Smooth muscle cell (in vitro differentiated cells): Measurements from ENCODE around the gene LRRC4B. TPM values are rescaled to one million over a fixed set of nuclear protein-coding genes. Genes with fewer than 3 reads are reported as not detected.

Experiments
- DNase-seq: peaks from one replicate; lab custom pipeline; 2025; ENCODE audit not compliant: unreplicated experiment; lab: John Stamatoyannopoulos, UW
- H2AFZ ChIP-seq: fragments of 200-600 bp; sonication (generic); 2 replicates; pipeline ENCODE4 v1.6.0; 2016; ENCODE audit warnings: antibody characterized with exemption, low read depth, mild to moderate bottlenecking
- H3F3A ChIP-seq: fragments of 200-600 bp; sonication (generic); 2 replicates; pipeline ENCODE4 v1.6.0; 2017; ENCODE audit warnings: antibody characterized with exemption, low read depth
- H3K27ac ChIP-seq: fragments of 200-600 bp; sonication (generic); 2 replicates; pipeline ENCODE4 v1.5.1; 2016; ENCODE audit warnings: low read depth, mild to moderate bottlenecking
- H3K27me3 ChIP-seq: fragments of 200-600 bp; sonication (generic); 2 replicates; pipeline ENCODE4 v1.6.1; 2016; ENCODE audit warnings: low read depth, mild to moderate bottlenecking
- H3K36me3 ChIP-seq: fragments of 200-600 bp; sonication (generic); 2 replicates; pipeline ENCODE4 v1.5.1; 2016; ENCODE audit warnings: low read depth
- H3K4me1 ChIP-seq: fragments of 200-600 bp; sonication (generic); 2 replicates; pipeline ENCODE4 v1.5.1; 2016; ENCODE audit warnings: low read depth
- H3K4me2 ChIP-seq: fragments of 200-600 bp; sonication (generic); 2 replicates; pipeline ENCODE4 v1.6.0; 2016; ENCODE audit warnings: mild to moderate bottlenecking
- H3K4me3 ChIP-seq: fragments of 200-600 bp; sonication (generic); 2 replicates; pipeline ENCODE4 v1.5.1; 2016; ENCODE audit warnings: mild to moderate bottlenecking
- H3K79me2 ChIP-seq: fragments of 200-600 bp; sonication (generic); 2 replicates; pipeline ENCODE4 v1.6.0; 2016; ENCODE audit warnings: low read depth, mild to moderate bottlenecking
- H3K9ac ChIP-seq: fragments of 200-600 bp; sonication (generic); 2 replicates; pipeline ENCODE4 v1.6.0; 2016; ENCODE audit warnings: low read depth
- H3K9me3 ChIP-seq: fragments of 200-600 bp; sonication (generic); replicated peaks from 2 replicates; pipeline ENCODE4 v1.5.1; 2016; ENCODE audit warnings: low read depth
- H4K20me1 ChIP-seq: fragments of 200-600 bp; sonication (generic); 2 replicates; pipeline ENCODE4 v1.6.0; 2016; ENCODE audit warnings: low read depth
- WGBS: methylation state at CpG from one replicate; pipeline ENCODE4 v1.1.7; 2016; ENCODE audit warnings: low lambda C conversion rate; 5-methylcytosine and 5-hydroxymethylcytosine counted together
- polyA plus RNA-seq: library from polyadenylated mRNA; unstranded; fragments of >200 nt; fragmentation: Nextera tagmentation; extraction: Ambion mirVana; gene quantifications from 2 replicates; pipeline ENCODE4 v1.2.1, GENCODE V29; 2016
- total RNA-seq: library from RNA; depleted of rRNA; stranded (reverse); fragments of >200 nt; gene quantifications from 2 replicates; pipeline ENCODE4 v1.2.3, GENCODE V29; 2014
- TF ChIP-seq, protein P1 (sequence below): fragments of 200-600 bp; sonication (generic); IDR thresholded peaks from 2 replicates; pipeline ENCODE4 v1.5.1; 2017; ENCODE audit warnings: borderline replicate concordance, mild to moderate bottlenecking, antibody characterized with exemption; ENCODE audit not compliant: insufficient read depth, poor library complexity, severe bottlenecking

The LRRC4B gene
- total and polyA plus RNA-seq, 2 experiments from 2014 or later: 1.7 to 8.6 TPM

DNA sequence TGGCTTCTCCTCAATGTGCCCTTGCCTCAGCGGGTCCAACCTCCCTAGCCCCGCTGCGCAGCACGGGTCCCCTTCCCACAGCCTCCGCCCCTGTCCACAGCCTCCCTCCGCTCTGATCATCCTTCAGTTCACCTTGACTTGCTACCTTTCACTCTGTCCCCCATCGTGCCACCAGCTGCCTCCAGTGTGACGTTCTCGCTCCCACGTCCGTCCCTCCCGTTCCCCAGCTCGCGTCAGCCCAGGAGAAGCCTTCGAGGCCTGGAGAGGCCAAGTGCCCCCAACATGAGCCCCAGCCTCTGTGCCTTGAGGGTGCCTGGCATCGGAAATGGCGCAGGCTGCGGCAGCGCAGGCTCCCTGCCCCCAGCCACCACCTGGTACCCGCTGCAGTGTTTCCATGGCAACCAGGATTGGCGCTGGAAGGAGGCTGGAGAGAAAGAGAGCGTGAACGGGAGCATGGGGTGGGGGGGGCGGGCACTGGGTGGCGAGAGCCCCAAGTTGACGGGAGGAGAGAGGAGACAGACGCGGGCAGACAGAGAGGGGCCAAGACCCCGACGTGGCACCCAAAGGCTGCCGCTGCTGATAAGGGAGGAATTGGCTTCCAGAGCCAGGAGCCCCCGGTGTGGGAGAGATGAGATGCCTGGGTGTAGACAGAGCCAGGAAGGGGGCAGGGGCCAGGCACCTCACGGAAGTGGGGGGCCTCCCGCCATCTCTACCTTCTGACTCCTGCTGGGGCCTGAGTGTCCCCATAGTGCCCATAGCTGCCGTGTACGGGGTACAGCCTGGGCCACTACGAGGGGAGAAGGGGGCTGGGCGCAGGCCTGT is 53.7 kb downstream of the LRRC4B start:
- Histone ChIP-seq H3K4me1 (peaks cover 4% of the 10 kb centered on the region), H3K9ac (no peak overlapping the region), H3K36me3 (no peaks in the 10 kb centered on the region), H3K4me3 (no peak overlapping the region), H3K9me3 (no peaks in the 10 kb centered on the region), H3K27me3 (no peaks in the 10 kb centered on the region), H2AFZ (no peak overlapping the region), H4K20me1 (no peaks in the 10 kb centered on the region), H3K79me2 (no peaks in the 10 kb centered on the region), H3F3A (no peaks in the 10 kb centered on the region), H3K27ac (no peak overlapping the region), H3K4me2 (no peak overlapping the region)
- TF ChIP-seq, protein P1, sequence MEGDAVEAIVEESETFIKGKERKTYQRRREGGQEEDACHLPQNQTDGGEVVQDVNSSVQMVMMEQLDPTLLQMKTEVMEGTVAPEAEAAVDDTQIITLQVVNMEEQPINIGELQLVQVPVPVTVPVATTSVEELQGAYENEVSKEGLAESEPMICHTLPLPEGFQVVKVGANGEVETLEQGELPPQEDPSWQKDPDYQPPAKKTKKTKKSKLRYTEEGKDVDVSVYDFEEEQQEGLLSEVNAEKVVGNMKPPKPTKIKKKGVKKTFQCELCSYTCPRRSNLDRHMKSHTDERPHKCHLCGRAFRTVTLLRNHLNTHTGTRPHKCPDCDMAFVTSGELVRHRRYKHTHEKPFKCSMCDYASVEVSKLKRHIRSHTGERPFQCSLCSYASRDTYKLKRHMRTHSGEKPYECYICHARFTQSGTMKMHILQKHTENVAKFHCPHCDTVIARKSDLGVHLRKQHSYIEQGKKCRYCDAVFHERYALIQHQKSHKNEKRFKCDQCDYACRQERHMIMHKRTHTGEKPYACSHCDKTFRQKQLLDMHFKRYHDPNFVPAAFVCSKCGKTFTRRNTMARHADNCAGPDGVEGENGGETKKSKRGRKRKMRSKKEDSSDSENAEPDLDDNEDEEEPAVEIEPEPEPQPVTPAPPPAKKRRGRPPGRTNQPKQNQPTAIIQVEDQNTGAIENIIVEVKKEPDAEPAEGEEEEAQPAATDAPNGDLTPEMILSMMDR: no peak
- no peak for DNase-seq
- WGBS: 88% methylated on average over 30 of the region's 38 CpGs

DNA sequence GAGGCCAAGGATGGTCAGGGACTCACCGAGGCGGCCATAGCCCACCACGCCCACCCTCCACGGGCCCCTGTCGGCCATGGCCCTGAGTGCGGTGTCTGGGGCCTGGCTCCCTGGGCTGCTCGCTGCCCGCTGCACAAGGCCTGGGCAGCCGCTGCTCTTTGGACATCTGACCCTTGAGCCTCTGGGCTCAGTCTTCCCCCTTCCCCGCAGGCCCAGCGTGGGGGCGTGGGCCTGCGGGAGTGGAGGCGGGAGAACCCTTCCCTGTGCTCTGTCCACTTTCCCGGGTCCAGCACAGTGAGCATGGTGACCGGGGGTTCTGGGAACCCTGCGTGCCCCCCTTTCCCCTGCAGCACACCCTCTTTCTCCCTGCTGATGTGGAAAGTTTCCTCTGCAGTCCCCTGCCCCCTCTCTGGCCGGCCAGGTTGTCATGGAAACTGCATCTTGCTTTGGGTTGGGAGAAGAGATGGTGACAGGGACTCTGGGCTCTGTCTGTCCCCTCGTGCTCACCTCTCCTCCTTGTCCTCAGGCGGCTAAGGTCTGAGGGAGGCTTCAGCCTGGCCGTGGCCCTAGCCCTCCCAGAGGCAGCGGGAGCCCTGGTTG is 54.4 kb downstream of the LRRC4B start, which contains the start of gene ASPDH:
Gene ASPDH (minus strand): TSS at position 168 of the 600 bp plus-strand sequence. CDS start 90 bp downstream, at position 78.
- H3K36me3 ChIP-seq: no peaks in the 10 kb centered on the region
- H3K4me1 ChIP-seq: peaks cover 4% of the 10 kb centered on the region
- H3K79me2 ChIP-seq: no peaks in the 10 kb centered on the region
- no peaks in the 10 kb centered on the region for H3K27me3 ChIP-seq
- H2AFZ ChIP-seq: no peak within 1 kb of the TSS
- 73% methylated on average over 10 of the region's 22 CpGs for WGBS
- H3K27ac ChIP-seq: no peak within 1 kb of the TSS
- DNase-seq: no peak
- H3K9me3 ChIP-seq: no peaks in the 10 kb centered on the region
- TF ChIP-seq, protein P1: no peak
- H3K4me3 ChIP-seq: no peak within 1 kb of the TSS
- H3K4me2 ChIP-seq: no peak within 1 kb of the TSS
- H4K20me1 ChIP-seq: no peaks in the 10 kb centered on the region
- H3K9ac ChIP-seq: no peak within 1 kb of the TSS
- no peaks in the 10 kb centered on the region for H3F3A ChIP-seq

DNA sequence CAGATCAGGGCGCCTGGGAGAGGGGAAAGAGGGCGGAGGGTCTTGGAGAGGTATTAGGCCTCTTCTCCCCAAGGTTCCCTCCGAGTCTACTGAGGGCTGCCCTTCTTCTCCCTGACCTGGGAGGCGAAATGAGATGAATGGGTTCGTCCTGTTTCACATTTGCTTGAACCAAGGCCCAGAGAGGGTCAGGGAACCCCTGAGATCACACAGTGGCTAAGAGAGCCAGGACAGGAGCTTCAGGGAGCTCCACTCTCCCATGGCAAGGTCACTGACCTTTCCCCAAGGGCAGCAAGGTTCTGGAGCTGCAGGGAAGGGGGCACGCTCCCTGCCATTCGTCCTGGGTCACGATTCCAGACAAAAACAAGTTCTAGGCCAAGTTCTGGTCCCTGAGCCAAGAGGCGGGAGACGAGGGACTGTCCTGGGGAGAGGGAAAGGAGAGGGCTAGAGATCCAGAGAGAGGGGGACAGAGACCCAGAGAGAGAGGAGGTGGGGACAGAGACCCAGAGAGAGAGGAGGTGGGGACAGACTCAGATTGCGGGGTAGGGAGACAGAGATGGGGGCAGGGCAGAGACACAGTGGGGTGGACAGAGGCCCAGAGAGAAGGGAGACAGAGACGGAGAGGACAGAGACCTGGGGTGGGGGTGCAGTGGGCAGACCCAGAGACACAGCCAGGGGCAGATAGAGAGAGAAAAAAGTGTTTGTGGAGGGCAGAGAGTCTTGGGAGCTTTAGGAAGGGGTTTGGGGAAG is 55.1 kb downstream of the LRRC4B start:
- no peaks in the 10 kb centered on the region for H3K27me3 ChIP-seq
- no peaks in the 10 kb centered on the region for H3K9me3 ChIP-seq
- TF ChIP-seq, protein P1: no peak
- H3K4me2 ChIP-seq: no peak overlapping the region
- no peaks in the 10 kb centered on the region for H4K20me1 ChIP-seq
- peaks cover 4% of the 10 kb centered on the region for H3K4me1 ChIP-seq
- no peak for DNase-seq
- H3F3A ChIP-seq: no peaks in the 10 kb centered on the region
- no peaks in the 10 kb centered on the region for H3K79me2 ChIP-seq
- no peak overlapping the region for H2AFZ ChIP-seq
- no peak overlapping the region for H3K4me3 ChIP-seq
- H3K9ac ChIP-seq: no peak overlapping the region
- H3K27ac ChIP-seq: no peak overlapping the region
- WGBS: 89% methylated on average over 12 of the region's 12 CpGs
- no peaks in the 10 kb centered on the region for H3K36me3 ChIP-seq
